Sigmoid colon (tissue), 4 donors: Measurements from ENCODE around the gene SPRR2D.

Source experiments
- CTCF ChIP-seq, 4 experiments: fragments of 450-650 bp in 3 of 4; fragments of 200-600 bp in 1 of 4; IDR thresholded peaks; one replicate each; pipeline ENCODE4 v1.5.1; 2016 to 2019; ENCODE audit warnings: antibody characterized with exemption in 4 of 4, mild to moderate bottlenecking in 3 of 4, moderate library complexity in 2 of 4
- EP300 ChIP-seq, 4 donors: sonication (generic); formaldehyde crosslinking; IDR thresholded peaks; one replicate each; pipeline ENCODE4 v1.6.1; 2017; ENCODE audit warnings: antibody characterized with exemption in 4 of 4
- POLR2A ChIP-seq, 2 donors: fragments of 450-650 bp; IDR thresholded peaks; one replicate each; pipeline ENCODE4 v1.6.1; 2016; ENCODE audit warnings: antibody characterized with exemption in 2 of 2, mild to moderate bottlenecking in 2 of 2, moderate library complexity in 2 of 2

GRCh38 chr1:153070243-153070642 lies 29.3 kb upstream of the SPRR2D start:
- no peak for TF ChIP-seq CTCF (IDR thresholded peaks at IDR 0.05)
- no peak for TF ChIP-seq EP300 (IDR thresholded peaks at IDR 0.05)
- no peak for TF ChIP-seq POLR2A (IDR thresholded peaks at IDR 0.05)
